Stimulated activated CD8-positive, alpha-beta memory T cell treated with anti-CD3 and anti-CD28 coated beads, Interleukin-7, amount 100 ng/mL, for 4 hours (primary cell): ENCODE measurements around the gene DOK7.

Source experiments
- DNase-seq, 2 donors: peaks; one replicate each; pipeline ENCODE4 v3.0.0-alpha.2; 2020; ENCODE audit warnings: low read depth in 2 of 2

Gene DOK7, protein sequence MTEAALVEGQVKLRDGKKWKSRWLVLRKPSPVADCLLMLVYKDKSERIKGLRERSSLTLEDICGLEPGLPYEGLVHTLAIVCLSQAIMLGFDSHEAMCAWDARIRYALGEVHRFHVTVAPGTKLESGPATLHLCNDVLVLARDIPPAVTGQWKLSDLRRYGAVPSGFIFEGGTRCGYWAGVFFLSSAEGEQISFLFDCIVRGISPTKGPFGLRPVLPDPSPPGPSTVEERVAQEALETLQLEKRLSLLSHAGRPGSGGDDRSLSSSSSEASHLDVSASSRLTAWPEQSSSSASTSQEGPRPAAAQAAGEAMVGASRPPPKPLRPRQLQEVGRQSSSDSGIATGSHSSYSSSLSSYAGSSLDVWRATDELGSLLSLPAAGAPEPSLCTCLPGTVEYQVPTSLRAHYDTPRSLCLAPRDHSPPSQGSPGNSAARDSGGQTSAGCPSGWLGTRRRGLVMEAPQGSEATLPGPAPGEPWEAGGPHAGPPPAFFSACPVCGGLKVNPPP

DNA sequence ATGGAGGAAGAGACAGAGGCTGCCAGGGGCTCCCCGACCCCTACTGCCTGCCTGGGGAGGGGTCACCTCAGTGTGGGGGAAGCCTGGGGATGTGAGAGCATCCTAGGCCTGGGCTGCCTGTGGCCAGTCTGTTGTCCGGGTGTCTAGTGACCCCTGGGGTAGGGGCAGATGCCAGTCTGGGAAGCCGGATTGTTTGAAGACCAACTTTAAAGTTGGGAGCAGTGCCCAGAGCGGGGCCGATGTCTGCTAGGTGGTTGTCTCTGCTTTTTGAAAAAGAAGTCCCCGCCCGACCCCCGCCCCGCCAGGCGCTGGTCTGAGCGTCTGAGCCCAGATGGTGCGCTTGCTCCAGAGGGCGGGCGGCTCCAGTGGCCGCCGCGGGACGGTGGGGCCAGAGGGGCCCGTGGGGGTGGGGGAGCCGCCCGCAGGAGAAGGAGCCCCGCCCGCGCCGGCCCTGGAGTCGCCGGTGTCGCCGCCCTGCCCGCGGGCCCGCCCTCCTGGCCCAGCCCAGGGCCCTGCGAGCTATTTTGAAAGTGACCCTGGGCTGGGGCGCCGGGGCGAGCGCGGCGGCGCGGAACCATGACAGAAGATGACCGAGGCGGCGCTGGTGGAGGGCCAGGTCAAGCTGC lies at the start of gene DOK7:
DOK7 (plus strand) TSS at position 517 of the 626 bp plus-strand sequence; CDS start at position 587, 70 bp downstream.
- no peak for DNase-seq

DNA sequence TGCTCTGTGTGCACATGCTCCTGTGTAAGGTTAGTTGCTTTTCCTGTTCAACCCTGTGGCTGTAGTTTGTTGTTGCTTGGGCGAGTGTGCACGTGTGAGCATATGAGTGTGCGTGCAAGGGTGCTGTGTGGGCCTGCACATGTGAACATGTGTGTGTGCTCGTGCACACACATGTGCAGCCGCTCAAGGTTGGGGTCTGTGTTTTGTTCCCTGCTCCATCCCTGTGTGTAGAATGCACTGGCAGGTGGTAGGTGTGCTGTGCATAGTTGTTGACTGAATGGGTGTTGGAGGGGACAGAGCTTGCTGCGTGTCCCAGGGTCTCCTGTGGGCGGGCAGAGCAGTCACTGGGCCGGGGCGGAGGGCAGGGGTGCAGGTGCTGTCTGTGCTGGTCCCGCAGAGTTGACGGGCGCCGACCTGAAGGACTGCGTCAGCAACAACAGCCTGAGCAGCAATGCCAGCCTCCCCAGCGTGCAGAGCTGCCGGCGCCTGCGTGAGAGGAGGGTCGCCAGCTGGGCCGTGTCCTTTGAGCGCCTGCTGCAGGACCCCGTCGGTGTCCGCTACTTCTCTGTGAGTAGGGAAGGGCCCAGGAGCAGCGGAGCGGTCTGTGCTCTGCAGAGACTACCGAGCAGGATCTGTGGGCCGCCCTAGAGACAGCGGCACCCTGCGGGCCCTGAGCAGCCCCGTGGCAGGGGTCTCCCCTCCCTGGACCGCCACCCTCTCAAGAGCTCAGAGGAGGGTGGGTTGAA lies 49.3 kb upstream of the DOK7 start:
- no peak for DNase-seq

DNA sequence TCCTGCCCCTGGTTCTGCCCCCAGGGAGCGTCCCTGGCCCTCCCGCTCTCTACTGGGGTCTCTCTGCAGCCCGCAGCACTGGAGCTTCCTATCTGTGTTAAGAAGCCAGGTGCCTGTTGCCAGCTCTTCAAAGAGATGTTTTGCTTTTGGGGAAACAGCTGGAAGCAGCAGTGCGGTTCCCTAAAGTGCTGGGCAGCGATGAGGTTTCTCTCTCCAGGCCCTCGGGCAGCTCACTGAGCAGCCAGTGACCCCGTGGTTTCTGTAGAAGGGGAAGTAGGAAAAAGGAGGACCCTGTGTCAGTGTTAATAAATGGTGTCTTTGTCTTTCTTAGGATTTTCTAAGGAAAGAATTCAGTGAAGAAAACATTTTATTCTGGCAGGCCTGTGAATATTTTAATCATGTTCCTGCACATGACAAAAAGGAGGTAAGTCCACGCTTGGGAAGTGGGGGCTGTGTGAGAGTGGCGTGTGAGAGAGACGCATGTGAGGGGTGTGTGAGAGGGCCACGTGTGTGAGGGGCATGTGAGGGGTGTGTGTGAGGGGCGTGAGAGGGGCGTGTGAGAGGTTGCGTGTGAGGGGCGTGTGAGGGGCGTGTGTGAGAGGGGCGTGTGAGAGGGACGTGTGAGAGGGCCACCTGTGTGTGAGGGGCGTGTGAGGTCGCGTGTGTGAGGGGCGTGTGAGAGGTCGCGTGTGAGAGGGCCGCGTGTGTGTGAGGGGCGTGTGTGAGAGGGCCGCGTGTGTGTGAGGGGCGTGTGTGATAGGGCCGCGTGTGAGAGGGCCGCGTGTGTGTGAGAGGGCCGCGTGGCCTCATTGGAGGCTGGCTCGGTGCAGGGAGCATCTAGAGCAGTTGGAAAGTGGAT lies 48.5 kb upstream of the DOK7 start:
- no peak for DNase-seq

DNA sequence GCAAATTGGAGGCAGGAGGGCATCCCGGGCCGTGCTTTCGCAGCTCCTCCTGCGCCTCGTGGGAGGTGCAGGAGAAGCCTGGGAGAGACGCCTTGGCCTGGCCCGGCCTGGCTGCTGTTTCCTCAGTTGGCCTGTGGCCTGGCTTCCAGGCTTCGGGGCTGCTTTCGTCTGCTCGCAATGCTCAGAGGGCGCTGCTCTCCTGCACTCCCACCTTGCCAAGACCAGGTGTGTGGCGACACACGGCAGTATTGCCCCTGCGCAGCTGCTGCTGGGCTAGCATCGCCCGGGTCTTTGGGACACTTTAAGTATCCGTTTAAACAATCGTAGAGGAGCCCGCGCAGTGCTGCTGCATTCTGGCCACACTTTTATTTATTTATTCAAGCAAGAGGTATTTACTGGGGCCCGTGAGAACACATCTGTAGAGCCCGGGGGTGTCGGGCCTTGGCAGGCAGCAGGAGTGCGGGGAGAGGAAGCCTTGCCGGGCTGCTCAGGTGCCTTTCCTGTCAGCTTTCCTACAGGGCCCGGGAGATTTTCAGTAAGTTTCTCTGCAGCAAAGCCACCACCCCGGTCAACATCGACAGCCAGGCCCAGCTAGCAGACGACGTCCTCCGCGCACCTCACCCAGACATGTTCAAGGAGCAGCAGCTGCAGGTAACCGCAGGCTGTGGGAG lies 47.5 kb upstream of the DOK7 start:
- DNase-seq: no peak

DNA sequence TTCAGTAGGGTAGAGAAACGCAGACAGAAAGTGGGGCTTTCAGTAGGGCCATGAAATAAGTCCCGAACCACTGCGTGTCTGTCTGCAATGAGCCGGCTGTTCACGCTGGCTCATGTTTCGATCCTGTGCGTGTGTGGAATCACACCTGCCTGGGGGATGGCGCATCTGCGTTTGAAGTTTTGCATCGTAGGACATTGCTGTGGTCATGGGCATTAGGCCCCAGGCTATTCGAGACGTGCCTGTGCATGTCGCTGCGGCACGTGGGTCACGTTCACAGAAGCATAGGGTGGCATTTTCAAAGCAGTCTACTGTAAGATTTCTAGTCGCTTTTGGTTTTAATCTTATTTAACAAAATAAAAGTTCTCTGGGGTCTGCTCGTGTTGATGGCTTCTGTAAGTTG lies 46.8 kb upstream of the DOK7 start:
- DNase-seq: no peak

DNA sequence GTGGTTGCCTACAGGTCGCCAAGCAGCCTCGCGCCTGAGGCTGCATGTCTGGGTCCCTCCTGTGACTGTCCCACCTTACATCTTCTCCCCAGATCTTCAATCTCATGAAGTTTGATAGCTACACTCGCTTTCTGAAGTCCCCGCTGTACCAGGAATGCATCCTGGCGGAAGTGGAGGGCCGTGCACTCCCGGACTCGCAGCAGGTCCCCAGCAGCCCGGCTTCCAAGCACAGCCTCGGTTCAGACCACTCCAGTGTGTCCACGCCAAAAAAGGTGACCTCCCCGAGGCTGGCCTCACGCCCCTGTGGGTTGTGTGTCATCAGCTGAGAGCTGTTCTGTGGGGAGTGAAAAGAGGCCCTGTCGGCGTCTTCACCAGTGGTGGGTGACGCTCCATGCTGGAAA lies 46.3 kb upstream of the DOK7 start:
- DNase-seq: no peak

DNA sequence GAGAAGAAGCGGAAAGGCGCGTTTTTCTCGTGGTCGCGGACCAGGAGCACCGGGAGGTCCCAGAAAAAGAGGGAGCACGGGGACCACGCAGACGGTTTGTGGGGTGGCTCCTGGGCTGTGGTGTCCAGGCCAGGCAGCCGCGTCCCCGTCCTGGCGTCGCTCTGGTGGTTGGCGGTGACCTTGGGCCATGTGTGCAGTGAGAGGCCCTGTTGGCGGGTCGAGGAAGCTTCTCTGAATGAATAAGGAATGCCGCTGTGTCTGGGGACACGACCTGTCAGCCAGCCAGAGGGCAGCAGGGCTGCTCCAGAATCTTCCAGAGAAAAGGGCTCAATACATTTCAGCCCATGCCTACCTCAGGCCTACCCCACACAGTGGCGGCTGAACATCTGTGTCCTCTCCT lies 45.7 kb upstream of the DOK7 start:
- DNase-seq: no peak

DNA sequence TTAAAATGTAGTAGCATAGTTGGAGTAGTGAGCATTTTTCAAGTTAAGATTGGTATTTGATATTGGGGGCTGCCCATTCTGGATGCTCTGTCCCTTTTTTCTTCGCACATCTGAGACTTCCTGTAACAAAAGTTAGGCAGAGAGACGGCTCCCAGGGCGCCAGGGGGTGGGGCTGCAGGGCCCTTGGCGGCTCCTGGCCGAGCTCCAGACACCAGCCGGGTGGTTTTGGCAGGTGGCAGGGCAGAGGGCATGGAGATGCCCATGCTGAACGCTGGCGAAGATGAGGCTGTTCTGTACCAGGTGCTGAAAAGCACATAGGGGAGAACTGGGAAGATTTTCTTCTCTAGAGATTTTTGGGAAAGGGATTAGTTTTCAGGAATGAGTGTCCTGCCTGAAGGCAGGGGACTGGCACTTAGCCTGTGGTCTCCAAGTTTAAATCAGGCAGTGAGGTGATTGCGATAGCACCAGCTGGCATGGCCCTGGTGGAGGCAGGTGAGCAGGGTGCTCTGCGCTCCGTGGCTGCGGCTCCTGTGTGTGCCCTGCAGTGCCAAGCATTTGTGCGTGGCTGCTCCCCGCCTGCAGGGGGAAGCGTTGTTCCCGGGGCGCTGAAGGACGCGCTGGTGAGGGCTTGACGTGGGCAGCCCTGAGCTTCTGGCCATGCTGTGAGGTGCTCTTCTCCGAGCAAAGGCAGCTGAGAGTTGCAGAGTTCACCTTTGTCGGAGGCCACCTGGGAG lies 44.9 kb upstream of the DOK7 start:
- DNase-seq: no peak

DNA sequence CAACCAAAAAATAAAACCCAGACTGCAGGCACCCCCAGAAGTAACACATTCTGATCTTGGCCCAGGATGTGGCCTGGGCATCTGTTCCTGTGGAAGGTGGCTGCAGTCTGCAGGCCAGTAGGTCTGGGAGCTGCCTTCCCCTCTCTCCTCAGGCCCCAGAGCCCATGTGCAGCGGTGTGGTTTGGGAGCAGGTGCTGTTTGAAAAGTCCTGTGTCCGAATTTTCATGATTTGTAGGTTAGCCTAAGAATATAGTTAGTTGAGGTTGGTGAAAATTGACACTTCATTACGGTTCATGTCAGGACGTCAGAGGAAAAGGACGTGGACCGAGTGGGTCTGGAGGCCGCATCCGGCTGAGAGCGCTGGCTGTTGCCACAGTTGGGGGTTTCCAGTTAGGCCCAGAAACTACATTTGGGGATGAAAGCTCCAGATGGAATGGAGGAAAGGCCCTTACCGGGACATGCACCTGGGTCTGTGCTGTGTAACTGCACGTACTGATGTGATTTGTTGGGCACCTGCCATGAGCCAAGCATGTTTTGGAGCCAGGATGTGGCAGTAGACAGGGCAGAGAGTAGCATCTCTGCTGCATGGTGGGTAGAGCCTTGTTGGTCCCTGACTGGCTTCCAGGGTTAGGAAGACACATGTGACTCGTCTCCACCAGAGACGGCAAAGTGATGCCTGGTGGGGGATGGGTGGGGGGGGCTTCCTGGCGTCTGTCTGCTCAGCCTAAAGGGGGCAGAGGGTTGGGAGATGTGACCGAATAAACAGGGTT lies 43.1 kb upstream of the DOK7 start:
- DNase-seq: no peak

DNA sequence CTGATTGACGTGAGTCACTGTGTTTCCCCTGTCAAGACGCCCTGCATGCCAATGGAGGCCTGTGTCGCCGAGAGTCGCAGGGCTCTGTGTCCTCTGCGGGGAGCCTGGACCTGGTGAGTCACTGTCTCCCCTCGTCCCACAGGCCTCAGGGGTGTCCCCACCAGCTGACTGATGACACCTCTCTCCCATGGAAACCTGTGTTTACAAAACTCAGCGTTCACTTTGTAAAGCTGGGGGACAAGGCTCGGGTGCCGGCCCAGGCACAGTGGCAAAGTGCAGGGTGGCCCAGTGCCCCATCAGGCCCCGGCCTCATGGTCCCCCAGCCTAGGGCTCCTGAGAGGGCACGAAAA lies 42.5 kb upstream of the DOK7 start:
- DNase-seq: no peak

DNA sequence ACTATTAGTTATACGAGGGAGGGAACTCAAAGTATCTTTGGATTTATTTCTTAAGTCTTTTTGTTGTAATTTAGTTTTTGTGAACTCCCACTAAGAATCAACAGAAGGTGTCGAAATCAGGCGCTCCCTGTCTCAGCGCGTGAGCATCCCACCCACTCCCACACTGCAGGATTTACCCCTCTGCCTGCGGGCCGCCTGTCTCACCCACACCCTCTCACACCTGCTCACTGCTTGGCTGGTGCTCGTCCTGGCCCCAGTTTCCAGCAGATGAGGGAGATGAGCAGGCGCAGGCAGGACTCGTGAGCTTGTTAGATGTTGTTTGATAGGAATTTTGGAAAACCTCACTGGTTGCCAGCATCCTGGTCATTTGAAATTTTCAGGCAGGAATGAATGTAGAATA lies 42.1 kb upstream of the DOK7 start:
- no peak for DNase-seq

DNA sequence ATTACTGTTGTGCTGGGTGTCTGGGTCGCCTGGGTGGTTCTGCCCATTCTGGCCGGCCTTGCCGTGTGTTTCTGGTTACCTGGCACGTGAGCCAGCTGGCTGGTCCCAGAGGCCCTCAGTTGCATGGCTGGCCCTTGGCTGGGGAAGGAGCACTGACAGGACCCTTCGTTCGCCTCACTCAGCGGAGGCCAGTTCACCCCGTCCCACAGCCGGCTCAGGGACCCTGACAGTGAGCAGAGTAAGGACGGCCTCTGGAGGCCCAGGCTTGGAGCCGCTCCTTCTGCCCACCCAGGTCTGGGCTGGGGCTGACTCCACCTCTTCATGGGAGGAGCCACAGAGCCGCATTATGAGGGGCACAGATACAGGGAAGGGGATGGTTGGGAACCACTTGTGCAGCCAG lies 41.6 kb upstream of the DOK7 start:
- DNase-seq: no peak

DNA sequence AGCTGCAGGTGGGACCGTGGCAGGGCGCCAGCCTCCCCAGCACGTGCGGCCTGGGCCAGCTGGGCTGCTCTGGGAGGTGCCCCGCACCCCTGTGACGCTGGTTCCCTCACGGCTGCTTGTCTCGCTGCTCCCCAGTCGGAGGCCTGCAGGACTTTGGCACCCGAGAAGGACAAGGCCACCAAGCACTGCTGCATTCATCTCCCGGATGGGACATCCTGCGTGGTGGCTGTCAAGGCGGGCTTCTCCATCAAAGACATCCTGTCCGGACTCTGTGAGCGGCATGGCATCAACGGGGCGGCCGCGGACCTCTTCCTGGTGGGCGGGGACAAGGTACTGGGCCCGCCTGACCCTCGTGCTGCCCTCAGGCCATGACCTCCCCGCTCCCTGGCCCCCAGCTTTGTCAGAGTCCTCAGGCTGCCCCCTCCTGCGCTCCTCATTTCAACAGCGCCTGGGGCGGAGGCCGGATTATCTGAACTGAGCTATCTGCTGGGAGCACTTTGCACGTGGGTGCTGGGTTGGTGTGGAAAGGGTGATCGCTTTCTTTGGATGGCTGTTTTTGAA lies 40.8 kb upstream of the DOK7 start:
- DNase-seq: no peak

DNA sequence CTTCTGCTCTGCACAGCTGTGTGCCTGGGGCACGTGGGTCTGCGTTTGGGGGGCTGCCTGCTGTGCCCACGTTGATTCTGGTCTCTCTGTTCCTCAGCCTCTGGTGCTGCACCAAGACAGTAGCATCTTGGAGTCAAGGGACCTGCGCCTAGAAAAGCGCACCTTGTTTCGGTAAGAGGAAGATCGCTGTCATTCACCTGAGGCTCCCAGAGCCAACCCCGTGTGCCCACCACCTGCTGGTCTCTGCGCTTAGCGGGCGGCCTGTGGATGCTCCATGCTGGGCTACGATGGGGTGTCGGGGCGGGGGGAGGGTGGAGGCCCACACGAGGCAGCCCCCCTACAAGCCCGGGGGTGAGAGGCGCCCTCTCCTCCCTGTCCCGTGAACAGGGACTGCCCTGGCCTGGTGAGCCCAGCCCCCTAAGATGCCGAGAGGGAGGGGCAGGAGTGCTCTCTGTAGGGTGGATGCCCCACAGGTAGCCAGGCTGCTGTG lies 40.3 kb upstream of the DOK7 start:
- DNase-seq: no peak

DNA sequence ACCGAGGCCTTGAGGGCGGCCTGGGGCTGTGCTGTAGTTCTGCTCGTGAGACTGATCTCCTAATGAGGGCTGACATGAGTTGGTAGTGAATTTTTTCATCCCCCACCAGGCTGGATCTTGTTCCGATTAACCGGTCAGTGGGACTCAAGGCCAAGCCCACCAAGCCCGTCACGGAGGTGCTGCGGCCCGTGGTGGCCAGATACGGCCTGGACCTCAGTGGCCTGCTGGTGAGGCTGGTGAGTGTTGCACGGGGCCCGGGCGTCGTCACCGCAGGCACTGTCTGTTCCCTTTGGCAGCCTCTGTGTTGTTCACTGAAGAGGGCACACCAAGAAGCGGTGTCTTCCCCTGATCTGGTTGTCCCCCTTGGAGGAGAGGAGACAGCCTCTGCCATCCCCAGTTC lies 39.7 kb upstream of the DOK7 start:
- DNase-seq: no peak

DNA sequence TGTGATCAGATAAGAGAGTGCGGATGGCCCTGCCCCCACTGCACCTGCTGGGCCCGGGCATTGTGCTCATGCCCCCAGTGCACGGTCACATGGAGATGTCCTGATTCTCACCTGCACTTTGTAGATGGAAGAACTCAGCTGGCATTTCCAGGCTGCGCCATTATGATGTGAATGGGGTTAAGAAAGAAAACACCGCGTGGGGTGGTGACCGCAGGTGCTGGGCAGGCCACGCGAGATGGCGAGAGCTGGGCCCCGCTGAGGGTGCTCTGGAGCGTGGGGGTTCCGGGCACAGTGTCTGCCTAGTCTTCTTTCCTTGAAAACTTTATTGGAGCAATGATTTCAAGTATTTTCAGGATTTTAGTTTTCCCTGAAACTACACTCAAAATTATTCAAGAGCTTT lies 39.2 kb upstream of the DOK7 start:
- DNase-seq: no peak

DNA sequence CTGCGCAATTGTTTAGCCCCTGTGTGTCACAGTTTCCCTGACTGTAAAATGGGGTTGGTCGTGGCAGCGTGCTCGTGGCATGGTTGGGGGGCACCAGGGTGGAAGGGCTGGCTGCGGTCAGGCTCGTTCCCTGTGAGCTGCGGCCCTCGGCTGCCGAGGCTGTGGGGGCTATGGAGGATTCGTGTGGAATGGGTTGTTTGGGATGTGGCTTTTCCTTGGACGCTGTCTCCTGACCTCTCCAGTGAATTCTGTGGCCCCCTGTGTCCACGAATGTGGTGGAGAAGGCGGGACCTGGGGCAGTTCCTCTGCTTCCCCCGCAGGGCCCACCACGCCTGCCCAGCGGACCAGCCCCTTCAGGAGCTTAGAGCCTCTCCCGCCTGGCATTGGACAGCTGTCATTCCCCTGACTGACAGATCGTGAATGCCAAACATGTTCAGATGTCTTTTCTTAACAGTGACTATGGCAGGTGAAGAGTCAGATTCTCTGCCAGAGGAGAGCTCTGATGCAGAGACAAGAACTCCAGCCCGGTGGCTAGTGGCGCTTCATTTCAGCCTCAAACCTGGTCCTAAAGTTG lies 38.5 kb upstream of the DOK7 start:
- no peak for DNase-seq

DNA sequence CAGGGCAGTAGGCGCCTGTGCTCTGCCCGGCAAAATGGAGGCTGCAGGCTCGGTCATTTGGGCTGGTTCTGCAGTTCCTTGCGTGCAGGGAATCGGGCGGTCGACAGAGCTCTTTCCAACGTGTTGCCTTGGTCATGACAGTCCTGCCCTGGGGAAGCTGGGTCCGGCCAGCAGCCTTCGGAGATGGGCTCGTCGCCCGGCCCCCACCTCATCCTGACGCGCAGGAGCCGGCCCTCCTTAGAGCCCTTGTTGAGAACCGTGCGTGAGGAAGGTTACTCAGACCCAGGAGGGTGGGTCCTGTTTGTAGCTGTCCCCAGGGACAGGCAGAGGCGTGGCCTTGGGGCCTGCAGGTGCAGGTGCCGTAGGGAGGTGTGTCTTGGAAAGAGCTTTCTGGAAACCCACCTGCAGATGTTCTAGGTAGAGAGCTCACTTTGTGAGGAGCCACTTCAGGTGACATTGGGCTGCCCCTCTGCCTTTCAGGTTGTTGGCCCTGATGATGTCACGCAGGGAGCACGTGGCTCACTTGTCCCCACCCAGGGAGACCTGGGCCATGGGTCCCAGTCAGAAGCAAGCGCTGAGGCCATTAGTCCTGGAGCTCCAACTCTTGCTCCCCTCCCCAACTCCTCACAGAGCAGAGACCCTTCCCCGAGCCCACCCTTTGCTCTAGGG lies 36.5 kb upstream of the DOK7 start:
- DNase-seq: no peak
